K562 (cell line): ENCODE measurements around the gene C16orf86. TPM values are rescaled to one million over a fixed set of nuclear protein-coding genes. Genes with fewer than 3 reads are reported as not detected.

Experiments
- CREB3L1 ChIP-seq: fragments of 450-650 bp; IDR thresholded peaks from 2 replicates; pipeline ENCODE4 v1.6.1; 2014; ENCODE audit warnings: low read depth, mild to moderate bottlenecking, moderate library complexity, borderline replicate concordance
- CSDE1 ChIP-seq, 2 experiments: fragments of 450-650 bp; IDR thresholded peaks; 2 replicates each; pipeline ENCODE4 v1.6.1; 2016; ENCODE audit warnings: mild to moderate bottlenecking in 1 of 2
- E4F1 ChIP-seq: fragments of 250-450 bp; sonication (Bioruptor Pico); IDR thresholded peaks from 2 replicates; pipeline ENCODE4 v1.5.0; 2021; ENCODE audit warnings: mild to moderate bottlenecking, borderline replicate concordance
- EZH2 ChIP-seq: IDR thresholded peaks from 2 replicates; pipeline ENCODE4 v1.6.1; 2012; ENCODE audit warnings: low read depth, mild to moderate bottlenecking, inconsistent platforms, low read length, borderline replicate concordance
- FOXK2 ChIP-seq, 2 experiments: fragments of 450-650 bp; IDR thresholded peaks in 1 of 2; conservative IDR thresholded peaks in 1 of 2; 2 replicates each; pipeline ENCODE4 v1.6.1; 2016; ENCODE audit warnings: low read depth in 2 of 2, mild to moderate bottlenecking in 1 of 2
- MAZ ChIP-seq, 2 experiments: fragments of 450-650 bp in 1 of 2; sonication (generic) in 1 of 2; formaldehyde crosslinking; IDR thresholded peaks in 1 of 2; conservative IDR thresholded peaks in 1 of 2; 2 replicates each; pipeline versions ENCODE4 v1.4.0 to v1.5.0; 2020; ENCODE audit warnings: mild to moderate bottlenecking in 1 of 2, missing genetic modification reagents in 1 of 2
- NCOA6 ChIP-seq: fragments of 450-650 bp; IDR thresholded peaks from 2 replicates; pipeline ENCODE4 v1.6.1; 2017; ENCODE audit warnings: mild to moderate bottlenecking
- NKRF ChIP-seq: fragments of 450-650 bp; IDR thresholded peaks from 2 replicates; pipeline ENCODE4 v1.6.1; 2016; ENCODE audit warnings: borderline replicate concordance
- POLR2B ChIP-seq: fragments of 450-650 bp; IDR thresholded peaks from 2 replicates; pipeline ENCODE4 v1.6.1; 2018; ENCODE audit warnings: low read depth; ENCODE audit not compliant: partially characterized antibody
- RBBP5 ChIP-seq: fragments of 200-600 bp; sonication (generic); IDR thresholded peaks from 2 replicates; pipeline ENCODE4 v1.6.1; 2012; ENCODE audit warnings: borderline replicate concordance, mild to moderate bottlenecking, low read length, control low read depth, inconsistent platforms; ENCODE audit not compliant: insufficient read depth, poor library complexity, severe bottlenecking
- RBFOX2 ChIP-seq: fragments of 200-400 bp; formaldehyde crosslinking; IDR thresholded peaks from 2 replicates; pipeline ENCODE4 v1.6.1; 2017; ENCODE audit warnings: low read depth, mild to moderate bottlenecking, low read length, moderate library complexity
- SAFB ChIP-seq: fragments of 200-400 bp; formaldehyde crosslinking; IDR thresholded peaks from 2 replicates; pipeline ENCODE4 v1.6.1; 2017; ENCODE audit warnings: low read depth, low read length, borderline replicate concordance
- SMAD3 ChIP-seq: fragments of 450-650 bp; formaldehyde crosslinking; conservative IDR thresholded peaks from 2 replicates; pipeline ENCODE4 v1.4.0; 2020; ENCODE audit warnings: mild to moderate bottlenecking
- THRAP3 ChIP-seq: fragments of 450-650 bp; IDR thresholded peaks from 2 replicates; pipeline ENCODE4 v1.6.1; 2016; ENCODE audit warnings: mild to moderate bottlenecking, inconsistent platforms, borderline replicate concordance
- ZNF282 ChIP-seq: sonication (generic); formaldehyde crosslinking; IDR thresholded peaks from 2 replicates; pipeline ENCODE4 v1.8.1; 2023; ENCODE audit warnings: missing genetic modification reagents
- polyA plus RNA-seq, 8 experiments: library from polyadenylated mRNA; depleted of rRNA in 4 of 8; stranded (reverse) in 5 of 8; unstranded in 3 of 8; fragments of >200 nt; fragmentation: Nextera tagmentation in 2 of 8; fragmentation: Illumina TruSeq in 1 of 8; extraction: Ambion mirVana in 2 of 8; extraction: Trizol in 1 of 8; gene quantifications; 2 replicates each; pipeline versions ENCODE4 v1.2.1 to v1.2.3, GENCODE V29; 2011 to 2014; ENCODE audit warnings: inconsistent platforms in 1 of 8, missing spikeins in 1 of 8
- total RNA-seq, 7 experiments: library from RNA; depleted of rRNA in 6 of 7; stranded (reverse); fragments of >200 nt in 6 of 7; fragmentation: Illumina TruSeq in 2 of 7; extraction: Trizol in 2 of 7; gene quantifications; 2 replicates each; pipeline versions ENCODE4 v1.2.1 to v1.2.3, GENCODE V29; 2011 to 2021; ENCODE audit warnings: low replicate concordance in 1 of 7
- TF ChIP-seq, protein P1 (sequence below): fragments of 250-450 bp; sonication (Bioruptor Pico); IDR thresholded peaks from 2 replicates; pipeline ENCODE4 v1.4.0; 2020; ENCODE audit warnings: mild to moderate bottlenecking

C16orf86 gene
- total and polyA plus RNA-seq, 9 of the 15 experiments (the other 6 are each of a cell fraction or from before 2014, with no cell fraction given): 0.13 to 1.2 (median 0.27) TPM; not detected in 3

DNA sequence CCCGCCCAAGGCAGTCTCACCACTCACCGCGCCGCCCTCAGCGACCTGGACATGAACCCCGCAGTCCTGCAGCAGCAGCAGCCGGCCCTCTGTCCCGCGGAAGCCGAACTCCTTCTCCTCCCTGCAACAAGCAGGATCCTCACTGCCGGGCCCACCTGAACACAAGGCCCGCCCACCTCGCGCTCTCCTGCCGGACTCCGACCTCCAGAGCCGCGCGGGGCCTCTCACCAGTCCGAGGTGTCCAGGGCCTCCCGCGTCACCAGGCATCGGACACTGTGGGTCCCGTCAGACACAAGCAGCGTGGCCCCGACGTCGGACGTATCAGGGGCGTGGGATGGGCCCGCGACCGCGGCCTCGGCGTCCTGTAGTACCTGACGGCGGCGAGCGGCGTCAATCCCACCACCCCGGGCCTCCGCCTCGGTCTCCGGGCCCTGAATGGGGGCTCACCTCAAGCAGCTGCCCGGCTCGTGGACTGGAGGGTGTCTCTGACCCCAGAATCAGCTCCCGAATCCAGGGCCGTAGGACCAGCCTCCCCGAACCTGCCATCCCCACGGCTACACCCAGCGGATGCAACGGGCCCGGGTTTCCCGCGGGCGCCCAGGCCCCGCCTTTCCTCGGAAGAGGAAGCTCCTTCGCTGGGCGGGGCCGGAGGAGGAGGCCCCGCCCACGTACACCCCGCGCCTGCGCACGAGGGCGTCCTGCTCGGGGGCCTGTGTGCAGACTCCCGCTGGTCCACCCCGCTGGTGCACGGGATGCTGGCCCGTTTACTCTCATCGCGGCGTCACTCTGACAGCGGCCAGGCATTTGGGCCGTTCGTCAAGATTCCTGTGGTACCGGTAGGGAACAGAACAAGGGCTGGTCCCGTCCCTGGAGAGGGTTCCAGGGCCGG, 6.7 kb upstream of the C16orf86 start, which contains the start of gene ACD (continued):
- no peak for TF ChIP-seq CSDE1 (IDR thresholded peaks at IDR 0.05)
- peak; percentile 83; the same call in 1 of the 2 replicates for TF ChIP-seq ZNF282 (CRISPR knock-in tag)
- peak; percentile 55; the same call in 1 of the 2 replicates for TF ChIP-seq CREB3L1
- TF ChIP-seq RBFOX2: peak; percentile 87
- TF ChIP-seq, protein P1, sequence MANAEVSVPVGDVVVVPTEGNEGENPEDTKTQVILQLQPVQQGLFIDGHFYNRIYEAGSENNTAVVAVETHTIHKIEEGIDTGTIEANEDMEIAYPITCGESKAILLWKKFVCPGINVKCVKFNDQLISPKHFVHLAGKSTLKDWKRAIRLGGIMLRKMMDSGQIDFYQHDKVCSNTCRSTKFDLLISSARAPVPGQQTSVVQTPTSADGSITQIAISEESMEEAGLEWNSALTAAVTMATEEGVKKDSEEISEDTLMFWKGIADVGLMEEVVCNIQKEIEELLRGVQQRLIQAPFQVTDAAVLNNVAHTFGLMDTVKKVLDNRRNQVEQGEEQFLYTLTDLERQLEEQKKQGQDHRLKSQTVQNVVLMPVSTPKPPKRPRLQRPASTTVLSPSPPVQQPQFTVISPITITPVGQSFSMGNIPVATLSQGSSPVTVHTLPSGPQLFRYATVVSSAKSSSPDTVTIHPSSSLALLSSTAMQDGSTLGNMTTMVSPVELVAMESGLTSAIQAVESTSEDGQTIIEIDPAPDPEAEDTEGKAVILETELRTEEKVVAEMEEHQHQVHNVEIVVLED (CRISPR knock-in tag): no peak
- peak; percentile 51 for TF ChIP-seq RBBP5
- peak; percentile 36; the same call in 1 of the 2 replicates for TF ChIP-seq NCOA6
- TF ChIP-seq MAZ (CRISPR knock-in tag; conservative IDR thresholded peaks at IDR 0.05 in 1 of 2, IDR thresholded peaks at IDR 0.05 in 1 of 2): peak; percentile 61 to 67; a peak in 3 of 4 replicates
- peak; percentile 55; the same call in 1 of the 2 replicates for TF ChIP-seq SAFB
- TF ChIP-seq SMAD3 (CRISPR knock-in tag): no peak
- TF ChIP-seq EZH2: no peak
- TF ChIP-seq NKRF: peak; percentile 36; the same call in 1 of the 2 replicates
- TF ChIP-seq E4F1 (CRISPR knock-in tag): no peak
- no peak for TF ChIP-seq THRAP3
- no peak for TF ChIP-seq FOXK2 (conservative IDR thresholded peaks at IDR 0.05 in 1 of 2, IDR thresholded peaks at IDR 0.05 in 1 of 2; ENCODE audit: low read depth in 2 of 2)
- peak; percentile 70 for TF ChIP-seq POLR2B
